GM23338 (cell line): Measurements from ENCODE around the gene UFD1. TPM values are rescaled to one million over a fixed set of nuclear protein-coding genes. Genes with fewer than 3 reads are reported as not detected.

ENCODE experiments used
- ATAC-seq: fragments of 200-7000 bp; cut with Tn5 transposase; 3 replicates; pipeline ENCODE4 v1.9.1; 2020
- DNase-seq: peaks from one replicate; pipeline ENCODE4 v3.0.0-alpha.2; 2015; ENCODE audit warnings: low spot score
- H2AFZ ChIP-seq: fragments of 200-600 bp; sonication (generic); 2 replicates; pipeline ENCODE4 v1.8.0; 2016; ENCODE audit warnings: antibody characterized with exemption, mild to moderate bottlenecking, moderate library complexity
- H3F3A ChIP-seq: fragments of 200-600 bp; sonication (generic); replicated peaks from 2 replicates; pipeline ENCODE4 v1.8.0; 2017; ENCODE audit warnings: antibody characterized with exemption, mixed run types, low read depth
- H3K27ac ChIP-seq: fragments of 200-600 bp; sonication (generic); 2 replicates; pipeline ENCODE4 v1.6.1; 2016; ENCODE audit warnings: low read depth
- H3K27me3 ChIP-seq: fragments of 200-600 bp; sonication (generic); 2 replicates; pipeline ENCODE4 v1.8.0; 2016; ENCODE audit warnings: mild to moderate bottlenecking, mixed run types, moderate library complexity; ENCODE audit not compliant: insufficient read depth
- H3K36me3 ChIP-seq: fragments of 200-600 bp; sonication (generic); 2 replicates; pipeline ENCODE4 v1.8.0; 2016; ENCODE audit warnings: mild to moderate bottlenecking; ENCODE audit not compliant: insufficient read depth
- H3K4me1 ChIP-seq: fragments of 200-600 bp; sonication (generic); 2 replicates; pipeline ENCODE4 v1.8.0; 2016; ENCODE audit warnings: mild to moderate bottlenecking, moderate library complexity; ENCODE audit not compliant: insufficient read depth
- H3K4me2 ChIP-seq: fragments of 200-600 bp; sonication (generic); 2 replicates; pipeline ENCODE4 v1.7.1; 2017; ENCODE audit warnings: mixed run types
- H3K4me3 ChIP-seq: fragments of 200-600 bp; sonication (generic); 2 replicates; pipeline ENCODE4 v1.6.1; 2016; ENCODE audit warnings: mixed run types
- H3K79me2 ChIP-seq: fragments of 200-600 bp; sonication (generic); replicated peaks from 2 replicates; pipeline ENCODE4 v1.8.0; 2017; ENCODE audit warnings: mild to moderate bottlenecking; ENCODE audit not compliant: insufficient read depth
- H3K9me2 ChIP-seq: fragments of 200-600 bp; sonication (generic); 2 replicates; pipeline ENCODE4 v1.8.0; 2017; ENCODE audit not compliant: insufficient read depth
- H4K20me1 ChIP-seq: fragments of 200-600 bp; sonication (generic); replicated peaks from 2 replicates; pipeline ENCODE4 v1.8.0; 2017; ENCODE audit warnings: mild to moderate bottlenecking; ENCODE audit not compliant: insufficient read depth
- H3K27ac Mint-ChIP-seq: 2 replicates; pipeline ENCODE4 v1.8.0; 2020; ENCODE audit warnings: inconsistent platforms, mild to moderate bottlenecking, moderate library complexity, mixed read lengths
- H3K27me3 Mint-ChIP-seq: 3 replicates; pipeline ENCODE4 v1.8.0; 2022; ENCODE audit warnings: low read depth, mild to moderate bottlenecking, moderate library complexity, mixed read lengths, inconsistent platforms; ENCODE audit not compliant: insufficient read depth, poor library complexity
- H3K36me3 Mint-ChIP-seq: 3 replicates; pipeline ENCODE4 v1.8.0; 2021; ENCODE audit warnings: low read depth, mild to moderate bottlenecking, inconsistent platforms, moderate library complexity, mixed read lengths
- H3K4me1 Mint-ChIP-seq: 3 replicates; pipeline ENCODE4 v1.8.0; 2020; ENCODE audit warnings: mild to moderate bottlenecking, inconsistent platforms, mixed read lengths
- H3K4me3 Mint-ChIP-seq: 3 replicates; pipeline ENCODE4 v1.8.0; 2021; ENCODE audit warnings: moderate library complexity, mild to moderate bottlenecking, inconsistent platforms, mixed read lengths
- H3K9me3 Mint-ChIP-seq: 3 replicates; pipeline ENCODE4 v1.8.0; 2020; ENCODE audit warnings: moderate library complexity, mild to moderate bottlenecking, inconsistent platforms, mixed read lengths
- EZH2 ChIP-seq: fragments of 200-600 bp; sonication (generic); IDR thresholded peaks from one replicate; pipeline ENCODE4 v1.8.0; 2017; ENCODE audit warnings: antibody characterized with exemption, mild to moderate bottlenecking, low read depth; ENCODE audit not compliant: unreplicated experiment
- ZNF331 ChIP-seq: fragments of 250-450 bp; sonication (Bioruptor Pico); IDR thresholded peaks from 2 replicates; pipeline ENCODE4 v1.5.0; 2020; ENCODE audit warnings: low read depth, mild to moderate bottlenecking, moderate library complexity
- polyA plus RNA-seq: library from polyadenylated mRNA; unstranded; fragments of >200 nt; fragmentation: Nextera tagmentation; extraction: Ambion mirVana; gene quantifications from 2 replicates; pipeline ENCODE4 v1.2.1, GENCODE V29; 2016
- total RNA-seq: library from RNA; depleted of rRNA; stranded (reverse); fragments of >200 nt; shearing (Covaris generic); gene quantifications from 2 replicates; pipeline ENCODE4 v1.2.3, GENCODE V29; 2014
- TF ChIP-seq, protein P1 (sequence below): IDR thresholded peaks from 2 replicates; pipeline ENCODE4 v1.6.1; 2016; ENCODE audit warnings: antibody characterized with exemption
- TF ChIP-seq, protein P2 (sequence below), 2 experiments: fragments of 200-600 bp in 1 of 2; sonication (generic) in 1 of 2; conservative IDR thresholded peaks; 2 replicates each; pipeline versions ENCODE4 v1.5.1 to v1.6.1; 2016 to 2017; ENCODE audit warnings: antibody characterized with exemption in 2 of 2, low read depth in 2 of 2, mild to moderate bottlenecking in 2 of 2, moderate library complexity in 1 of 2
- TF ChIP-seq, protein P3 (sequence below): fragments of 250-450 bp; sonication (Bioruptor Pico); IDR thresholded peaks from 2 replicates; pipeline ENCODE4 v1.5.0; 2020; ENCODE audit warnings: mild to moderate bottlenecking, moderate library complexity

Gene UFD1
- total and polyA plus RNA-seq, 2 experiments from 2014 or later = 53.5 to 93.8 TPM

DNA sequence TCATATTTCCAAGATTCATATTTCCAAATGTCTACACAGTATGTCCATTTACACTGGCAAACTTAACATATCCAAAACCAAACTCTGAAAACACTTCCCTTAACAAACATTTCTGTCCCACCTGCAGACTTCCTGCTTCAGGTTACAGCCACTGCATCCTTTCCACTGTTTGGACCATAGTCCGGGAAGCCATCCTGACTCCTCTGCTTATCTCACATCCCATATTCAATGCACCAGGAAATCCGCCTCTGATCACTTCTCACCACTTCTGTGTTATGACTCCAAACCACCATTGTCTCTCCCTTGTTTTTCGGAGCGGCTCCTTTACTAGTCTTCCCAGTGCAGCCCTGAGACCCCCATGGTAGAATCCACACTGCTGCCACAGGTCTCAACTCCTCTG, 77.5 kb downstream of the UFD1 start:
- Histone ChIP-seq H3K9me2 (no peaks in the 10 kb centered on the region), H3K27ac (no peak overlapping the region), H3K27me3 (no peaks in the 10 kb centered on the region), H3F3A (no peaks in the 10 kb centered on the region), H2AFZ (no peak overlapping the region), H3K36me3 (peaks cover 18% of the 10 kb centered on the region), H3K79me2 (peaks cover 3% of the 10 kb centered on the region; the same call in 1 of the 2 replicates), H3K4me3 (no peak overlapping the region), H3K4me2 (no peak overlapping the region), H4K20me1 (peaks cover 13% of the 10 kb centered on the region), H3K4me1 (no peaks in the 10 kb centered on the region)
- TF ChIP-seq, protein P1, sequence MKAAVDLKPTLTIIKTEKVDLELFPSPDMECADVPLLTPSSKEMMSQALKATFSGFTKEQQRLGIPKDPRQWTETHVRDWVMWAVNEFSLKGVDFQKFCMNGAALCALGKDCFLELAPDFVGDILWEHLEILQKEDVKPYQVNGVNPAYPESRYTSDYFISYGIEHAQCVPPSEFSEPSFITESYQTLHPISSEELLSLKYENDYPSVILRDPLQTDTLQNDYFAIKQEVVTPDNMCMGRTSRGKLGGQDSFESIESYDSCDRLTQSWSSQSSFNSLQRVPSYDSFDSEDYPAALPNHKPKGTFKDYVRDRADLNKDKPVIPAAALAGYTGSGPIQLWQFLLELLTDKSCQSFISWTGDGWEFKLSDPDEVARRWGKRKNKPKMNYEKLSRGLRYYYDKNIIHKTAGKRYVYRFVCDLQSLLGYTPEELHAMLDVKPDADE = no peak
- no peak for TF ChIP-seq EZH2
- TF ChIP-seq, protein P2, sequence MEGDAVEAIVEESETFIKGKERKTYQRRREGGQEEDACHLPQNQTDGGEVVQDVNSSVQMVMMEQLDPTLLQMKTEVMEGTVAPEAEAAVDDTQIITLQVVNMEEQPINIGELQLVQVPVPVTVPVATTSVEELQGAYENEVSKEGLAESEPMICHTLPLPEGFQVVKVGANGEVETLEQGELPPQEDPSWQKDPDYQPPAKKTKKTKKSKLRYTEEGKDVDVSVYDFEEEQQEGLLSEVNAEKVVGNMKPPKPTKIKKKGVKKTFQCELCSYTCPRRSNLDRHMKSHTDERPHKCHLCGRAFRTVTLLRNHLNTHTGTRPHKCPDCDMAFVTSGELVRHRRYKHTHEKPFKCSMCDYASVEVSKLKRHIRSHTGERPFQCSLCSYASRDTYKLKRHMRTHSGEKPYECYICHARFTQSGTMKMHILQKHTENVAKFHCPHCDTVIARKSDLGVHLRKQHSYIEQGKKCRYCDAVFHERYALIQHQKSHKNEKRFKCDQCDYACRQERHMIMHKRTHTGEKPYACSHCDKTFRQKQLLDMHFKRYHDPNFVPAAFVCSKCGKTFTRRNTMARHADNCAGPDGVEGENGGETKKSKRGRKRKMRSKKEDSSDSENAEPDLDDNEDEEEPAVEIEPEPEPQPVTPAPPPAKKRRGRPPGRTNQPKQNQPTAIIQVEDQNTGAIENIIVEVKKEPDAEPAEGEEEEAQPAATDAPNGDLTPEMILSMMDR (conservative IDR thresholded peaks at IDR 0.05; ENCODE audit: low read depth in 2 of 2) = no peak
- no peak for TF ChIP-seq ZNF331 (CRISPR knock-in tag)
- TF ChIP-seq, protein P3, sequence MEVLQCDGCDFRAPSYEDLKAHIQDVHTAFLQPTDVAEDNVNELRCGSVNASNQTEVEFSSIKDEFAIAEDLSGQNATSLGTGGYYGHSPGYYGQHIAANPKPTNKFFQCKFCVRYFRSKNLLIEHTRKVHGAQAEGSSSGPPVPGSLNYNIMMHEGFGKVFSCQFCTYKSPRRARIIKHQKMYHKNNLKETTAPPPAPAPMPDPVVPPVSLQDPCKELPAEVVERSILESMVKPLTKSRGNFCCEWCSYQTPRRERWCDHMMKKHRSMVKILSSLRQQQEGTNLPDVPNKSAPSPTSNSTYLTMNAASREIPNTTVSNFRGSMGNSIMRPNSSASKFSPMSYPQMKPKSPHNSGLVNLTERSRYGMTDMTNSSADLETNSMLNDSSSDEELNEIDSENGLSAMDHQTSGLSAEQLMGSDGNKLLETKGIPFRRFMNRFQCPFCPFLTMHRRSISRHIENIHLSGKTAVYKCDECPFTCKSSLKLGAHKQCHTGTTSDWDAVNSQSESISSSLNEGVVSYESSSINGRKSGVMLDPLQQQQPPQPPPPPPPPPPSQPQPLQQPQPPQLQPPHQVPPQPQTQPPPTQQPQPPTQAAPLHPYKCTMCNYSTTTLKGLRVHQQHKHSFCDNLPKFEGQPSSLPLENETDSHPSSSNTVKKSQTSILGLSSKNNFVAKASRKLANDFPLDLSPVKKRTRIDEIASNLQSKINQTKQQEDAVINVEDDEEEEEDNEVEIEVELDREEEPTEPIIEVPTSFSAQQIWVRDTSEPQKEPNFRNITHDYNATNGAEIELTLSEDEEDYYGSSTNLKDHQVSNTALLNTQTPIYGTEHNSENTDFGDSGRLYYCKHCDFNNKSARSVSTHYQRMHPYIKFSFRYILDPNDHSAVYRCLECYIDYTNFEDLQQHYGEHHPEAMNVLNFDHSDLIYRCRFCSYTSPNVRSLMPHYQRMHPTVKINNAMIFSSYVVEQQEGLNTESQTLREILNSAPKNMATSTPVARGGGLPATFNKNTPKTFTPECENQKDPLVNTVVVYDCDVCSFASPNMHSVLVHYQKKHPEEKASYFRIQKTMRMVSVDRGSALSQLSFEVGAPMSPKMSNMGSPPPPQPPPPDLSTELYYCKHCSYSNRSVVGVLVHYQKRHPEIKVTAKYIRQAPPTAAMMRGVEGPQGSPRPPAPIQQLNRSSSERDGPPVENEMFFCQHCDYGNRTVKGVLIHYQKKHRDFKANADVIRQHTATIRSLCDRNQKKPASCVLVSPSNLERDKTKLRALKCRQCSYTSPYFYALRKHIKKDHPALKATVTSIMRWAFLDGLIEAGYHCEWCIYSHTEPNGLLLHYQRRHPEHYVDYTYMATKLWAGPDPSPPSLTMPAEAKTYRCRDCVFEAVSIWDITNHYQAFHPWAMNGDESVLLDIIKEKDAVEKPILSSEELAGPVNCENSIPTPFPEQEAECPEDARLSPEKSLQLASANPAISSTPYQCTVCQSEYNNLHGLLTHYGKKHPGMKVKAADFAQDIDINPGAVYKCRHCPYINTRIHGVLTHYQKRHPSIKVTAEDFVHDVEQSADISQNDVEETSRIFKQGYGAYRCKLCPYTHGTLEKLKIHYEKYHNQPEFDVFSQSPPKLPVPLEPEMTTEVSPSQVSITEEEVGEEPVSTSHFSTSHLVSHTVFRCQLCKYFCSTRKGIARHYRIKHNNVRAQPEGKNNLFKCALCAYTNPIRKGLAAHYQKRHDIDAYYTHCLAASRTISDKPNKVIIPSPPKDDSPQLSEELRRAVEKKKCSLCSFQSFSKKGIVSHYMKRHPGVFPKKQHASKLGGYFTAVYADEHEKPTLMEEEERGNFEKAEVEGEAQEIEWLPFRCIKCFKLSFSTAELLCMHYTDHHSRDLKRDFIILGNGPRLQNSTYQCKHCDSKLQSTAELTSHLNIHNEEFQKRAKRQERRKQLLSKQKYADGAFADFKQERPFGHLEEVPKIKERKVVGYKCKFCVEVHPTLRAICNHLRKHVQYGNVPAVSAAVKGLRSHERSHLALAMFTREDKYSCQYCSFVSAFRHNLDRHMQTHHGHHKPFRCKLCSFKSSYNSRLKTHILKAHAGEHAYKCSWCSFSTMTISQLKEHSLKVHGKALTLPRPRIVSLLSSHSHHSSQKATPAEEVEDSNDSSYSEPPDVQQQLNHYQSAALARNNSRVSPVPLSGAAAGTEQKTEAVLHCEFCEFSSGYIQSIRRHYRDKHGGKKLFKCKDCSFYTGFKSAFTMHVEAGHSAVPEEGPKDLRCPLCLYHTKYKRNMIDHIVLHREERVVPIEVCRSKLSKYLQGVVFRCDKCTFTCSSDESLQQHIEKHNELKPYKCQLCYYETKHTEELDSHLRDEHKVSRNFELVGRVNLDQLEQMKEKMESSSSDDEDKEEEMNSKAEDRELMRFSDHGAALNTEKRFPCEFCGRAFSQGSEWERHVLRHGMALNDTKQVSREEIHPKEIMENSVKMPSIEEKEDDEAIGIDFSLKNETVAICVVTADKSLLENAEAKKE (CRISPR knock-in tag) = no peak
- ATAC-seq (no peak), DNase-seq (no peak)
- H3K4me3 Mint-ChIP-seq = no peak overlapping the region
- peaks cover 12% of the 10 kb centered on the region for H3K27me3 Mint-ChIP-seq
- peaks cover 59% of the 10 kb centered on the region for H3K36me3 Mint-ChIP-seq
- no peaks in the 10 kb centered on the region for H3K9me3 Mint-ChIP-seq
- H3K27ac Mint-ChIP-seq = no peak overlapping the region
- no peaks in the 10 kb centered on the region for H3K4me1 Mint-ChIP-seq
